HG02981 (cell line): ENCODE data around the gene ZIM2.

ENCODE experiments used
- ATAC-seq: cut with Tn5 transposase; IDR thresholded peaks from one replicate; pipeline ENCODE4 v1.9.1; 2021; ENCODE audit warnings: mild to moderate bottlenecking, moderate library complexity; ENCODE audit not compliant: unreplicated experiment

ZIM2 gene

GRCh38 chr19:56811480-56811879 is 29.0 kb downstream of the ZIM2 start:
- no peak for ATAC-seq

GRCh38 chr19:56810260-56810659 is 30.3 kb downstream of the ZIM2 start:
- ATAC-seq: no peak

GRCh38 chr19:56808717-56809392 is 31.7 kb downstream of the ZIM2 start:
- ATAC-seq: no peak

- ATAC-seq: no peak
Measured at GRCh38 chr19:56806639-56807038, 33.9 kb downstream of the ZIM2 start.

- ATAC-seq: no peak
Measured at GRCh38 chr19:56778351-56778750, 62.2 kb downstream of the ZIM2 start.

- no peak for ATAC-seq
Measured at GRCh38 chr19:56769650-56770049, 70.9 kb downstream of the ZIM2 start.

- no peak for ATAC-seq
Measured at GRCh38 chr19:56765137-56765536, 75.4 kb downstream of the ZIM2 start.

- no peak for ATAC-seq
Measured at GRCh38 chr19:56764196-56764695, 76.3 kb downstream of the ZIM2 start.

- ATAC-seq: no peak
Measured at GRCh38 chr19:56760842-56761241, 79.7 kb downstream of the ZIM2 start.

- no peak for ATAC-seq
Measured at GRCh38 chr19:56759531-56759930, 81.0 kb downstream of the ZIM2 start.

GRCh38 chr19:56751078-56751489 is 89.4 kb downstream of the ZIM2 start:
- ATAC-seq: no peak

- no peak for ATAC-seq
Measured at GRCh38 chr19:56750658-56751057, 89.9 kb downstream of the ZIM2 start.

GRCh38 chr19:56748378-56748777 is 92.1 kb downstream of the ZIM2 start:
- ATAC-seq: no peak

GRCh38 chr19:56746367-56746766 is 94.2 kb downstream of the ZIM2 start:
- ATAC-seq: no peak

GRCh38 chr19:56740501-56740900 is 100.0 kb downstream of the ZIM2 start:
- no peak for ATAC-seq

GRCh38 chr19:56736571-56736970 is 104.0 kb downstream of the ZIM2 start:
- ATAC-seq: no peak

- ATAC-seq: no peak
Measured at GRCh38 chr19:56732976-56733375, 107.5 kb downstream of the ZIM2 start.

GRCh38 chr19:56727677-56728076 is 112.8 kb downstream of the ZIM2 start:
- no peak for ATAC-seq

- ATAC-seq: no peak
Measured at GRCh38 chr19:56725829-56726424, 114.6 kb downstream of the ZIM2 start.
